Bronchial epithelial cell (primary cell): ENCODE results near the gene KLRF2. TPM values are rescaled to one million over a fixed set of nuclear protein-coding genes. Genes with fewer than 3 reads are reported as not detected.

Experiments used
- DNase-seq: peaks from one replicate; pipeline ENCODE4 v3.0.0-alpha.2; 2010; ENCODE audit warnings: low read depth
- FAIRE-seq: peaks from 2 replicates; lab custom pipeline; 2011; peaks lifted over from hg19 to GRCh38; lab: Jason Lieb, UNC
- H3K27me3 ChIP-seq: 2 replicates; pipeline ENCODE4 v1.5.1; 2011; ENCODE audit warnings: low read length; ENCODE audit not compliant: control insufficient read depth, insufficient read depth
- H3K36me3 ChIP-seq: 2 replicates; pipeline ENCODE4 v1.5.1; 2011; ENCODE audit warnings: low read length; ENCODE audit not compliant: control insufficient read depth, insufficient read depth
- H3K4me3 ChIP-seq: 2 replicates; pipeline ENCODE4 v1.5.1; 2011; ENCODE audit warnings: mild to moderate bottlenecking, low read depth, low read length, control low read depth
- CTCF ChIP-seq: IDR thresholded peaks from 2 replicates; pipeline ENCODE4 v1.5.1; 2011; ENCODE audit warnings: mild to moderate bottlenecking, moderate library complexity, low read length, control low read depth, inconsistent platforms; ENCODE audit not compliant: insufficient read depth, severe bottlenecking
- total RNA-seq: library from RNA; depleted of rRNA; stranded (reverse); fragments of >200 nt; gene quantifications from 2 replicates; pipeline ENCODE4 v1.2.1, GENCODE V29; 2014

The KLRF2 gene
- total RNA-seq, 1 donor from 2014 or later = not detected

GRCh38 chr12:9941838-9942237 lies 60.5 kb downstream of the KLRF2 start:
- TF ChIP-seq CTCF = no peak
- Histone ChIP-seq H3K27me3 (peaks cover 5% of the 10 kb centered on the region), H3K4me3 (no peak overlapping the region), H3K36me3 (no peaks in the 10 kb centered on the region)
- DNase-seq (no peak), FAIRE-seq (no peak)

- FAIRE-seq = no peak
- DNase-seq = no peak
- no peaks in the 10 kb centered on the region for H3K36me3 ChIP-seq
- TF ChIP-seq CTCF = no peak
- H3K4me3 ChIP-seq = no peak overlapping the region
- H3K27me3 ChIP-seq = peaks cover 5% of the 10 kb centered on the region
These were observed 62.0 kb downstream of the KLRF2 start for GRCh38 chr12:9943240-9943639.

- no peak for TF ChIP-seq CTCF
- Histone ChIP-seq H3K4me3 (no peak overlapping the region), H3K27me3 (peaks cover 5% of the 10 kb centered on the region), H3K36me3 (no peaks in the 10 kb centered on the region)
- FAIRE-seq = no peak
- no peak for DNase-seq
These were observed 63.1 kb downstream of the KLRF2 start for GRCh38 chr12:9944391-9944790.

Other genes starting within 250 kb of the KLRF2 start
- gene CLEC2D, start 211.8 kb upstream of the KLRF2 start, total RNA-seq = 1.9 and 2.6 TPM in 2 replicates
- gene CLECL1, start 148.4 kb upstream of the KLRF2 start, total RNA-seq = not detected in 2 replicates
- gene CD69, start 120.6 kb upstream of the KLRF2 start, total RNA-seq = not detected in 2 replicates
- 0.13 TPM in 1 of 2 replicates, not detected in the other for gene KLRF1, start 54.0 kb upstream of the KLRF2 start, total RNA-seq
- gene CLEC2B, start 12.1 kb upstream of the KLRF2 start, total RNA-seq = 0.77 and 3.9 TPM in 2 replicates
- not detected in 2 replicates for gene CLEC2A, start 50.9 kb downstream of the KLRF2 start, total RNA-seq
- gene CLEC12A, start 89.9 kb downstream of the KLRF2 start, total RNA-seq = not detected in 2 replicates
- gene CLEC1B, start 117.6 kb downstream of the KLRF2 start, total RNA-seq = not detected in 2 replicates
- gene CLEC12B, start 129.1 kb downstream of the KLRF2 start, total RNA-seq = not detected in 2 replicates
- not detected in 2 replicates for gene CLEC9A, start 149.2 kb downstream of the KLRF2 start, total RNA-seq
- not detected in 2 replicates for gene CLEC1A, start 217.5 kb downstream of the KLRF2 start, total RNA-seq
- gene CLEC7A, start 248.7 kb downstream of the KLRF2 start, total RNA-seq = not detected in 2 replicates